ENCODE data around the gene CST7.

Gene CST7

DNA sequence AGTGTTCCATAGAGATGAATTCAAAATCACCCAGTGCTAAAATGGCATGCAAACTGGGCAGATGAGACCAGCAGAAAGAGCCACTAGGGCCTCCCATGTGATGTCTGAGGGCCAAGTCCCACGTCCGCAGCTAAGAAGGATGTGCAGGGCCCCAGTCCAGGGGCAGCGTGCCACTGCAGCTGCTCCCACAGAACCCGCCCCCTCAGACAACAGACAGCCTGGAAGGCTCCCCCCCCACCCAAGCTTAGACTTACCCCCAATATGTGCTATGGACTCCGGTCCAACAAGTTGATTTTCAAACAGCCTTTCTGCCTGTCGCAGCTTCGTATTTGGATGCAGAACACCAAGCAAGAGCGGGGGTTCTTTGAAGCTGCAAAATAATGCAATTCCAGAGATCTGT lies 29.4 kb downstream of the CST7 start:
- Histone ChIP-seq H3K4me2 (ENCODE audit: low read depth, low read length) (no peak overlapping the region), H3K36me3 (replicated peaks; ENCODE audit: insufficient read depth, low read length) (peaks cover 15% of the 10 kb centered on the region; the same call in 1 of the 2 replicates), H3K27ac (ENCODE audit: low read length) (no peak overlapping the region), H3K4me1 (ENCODE audit: low read length) (no peaks in the 10 kb centered on the region), H3K4me3 (ENCODE audit: low read length) (no peak overlapping the region), H3K27me3 (replicated peaks; ENCODE audit: insufficient read depth, low read length) (no peaks in the 10 kb centered on the region), H3K79me2 (ENCODE audit: low read length) (peaks cover 65% of the 10 kb centered on the region), H2AFZ (ENCODE audit: low read length) (no peak overlapping the region), H3K9me2 (replicated peaks; ENCODE audit: insufficient read depth, low read length) (no peaks in the 10 kb centered on the region), H3K9ac (ENCODE audit: low read length) (no peak overlapping the region), H3K9me3 (replicated peaks; ENCODE audit: insufficient read depth, low read length) (no peaks in the 10 kb centered on the region), H4K20me1 (ENCODE audit: insufficient read depth, low read length) (no peaks in the 10 kb centered on the region), H3F3A (ENCODE audit: insufficient read depth, low read length) (no peaks in the 10 kb centered on the region)
- TF ChIP-seq, protein P1, sequence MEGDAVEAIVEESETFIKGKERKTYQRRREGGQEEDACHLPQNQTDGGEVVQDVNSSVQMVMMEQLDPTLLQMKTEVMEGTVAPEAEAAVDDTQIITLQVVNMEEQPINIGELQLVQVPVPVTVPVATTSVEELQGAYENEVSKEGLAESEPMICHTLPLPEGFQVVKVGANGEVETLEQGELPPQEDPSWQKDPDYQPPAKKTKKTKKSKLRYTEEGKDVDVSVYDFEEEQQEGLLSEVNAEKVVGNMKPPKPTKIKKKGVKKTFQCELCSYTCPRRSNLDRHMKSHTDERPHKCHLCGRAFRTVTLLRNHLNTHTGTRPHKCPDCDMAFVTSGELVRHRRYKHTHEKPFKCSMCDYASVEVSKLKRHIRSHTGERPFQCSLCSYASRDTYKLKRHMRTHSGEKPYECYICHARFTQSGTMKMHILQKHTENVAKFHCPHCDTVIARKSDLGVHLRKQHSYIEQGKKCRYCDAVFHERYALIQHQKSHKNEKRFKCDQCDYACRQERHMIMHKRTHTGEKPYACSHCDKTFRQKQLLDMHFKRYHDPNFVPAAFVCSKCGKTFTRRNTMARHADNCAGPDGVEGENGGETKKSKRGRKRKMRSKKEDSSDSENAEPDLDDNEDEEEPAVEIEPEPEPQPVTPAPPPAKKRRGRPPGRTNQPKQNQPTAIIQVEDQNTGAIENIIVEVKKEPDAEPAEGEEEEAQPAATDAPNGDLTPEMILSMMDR (IDR thresholded peaks at IDR 0.05; ENCODE audit: low read length): no peak
- TF ChIP-seq EZH2phosphoT487 (IDR thresholded peaks at IDR 0.05; ENCODE audit: low read length) (no peak), EZH2 (optimal IDR thresholded peaks at IDR 0.05; ENCODE audit: low read depth, low read length) (no peak)
- no peak for DNase-seq

DNA sequence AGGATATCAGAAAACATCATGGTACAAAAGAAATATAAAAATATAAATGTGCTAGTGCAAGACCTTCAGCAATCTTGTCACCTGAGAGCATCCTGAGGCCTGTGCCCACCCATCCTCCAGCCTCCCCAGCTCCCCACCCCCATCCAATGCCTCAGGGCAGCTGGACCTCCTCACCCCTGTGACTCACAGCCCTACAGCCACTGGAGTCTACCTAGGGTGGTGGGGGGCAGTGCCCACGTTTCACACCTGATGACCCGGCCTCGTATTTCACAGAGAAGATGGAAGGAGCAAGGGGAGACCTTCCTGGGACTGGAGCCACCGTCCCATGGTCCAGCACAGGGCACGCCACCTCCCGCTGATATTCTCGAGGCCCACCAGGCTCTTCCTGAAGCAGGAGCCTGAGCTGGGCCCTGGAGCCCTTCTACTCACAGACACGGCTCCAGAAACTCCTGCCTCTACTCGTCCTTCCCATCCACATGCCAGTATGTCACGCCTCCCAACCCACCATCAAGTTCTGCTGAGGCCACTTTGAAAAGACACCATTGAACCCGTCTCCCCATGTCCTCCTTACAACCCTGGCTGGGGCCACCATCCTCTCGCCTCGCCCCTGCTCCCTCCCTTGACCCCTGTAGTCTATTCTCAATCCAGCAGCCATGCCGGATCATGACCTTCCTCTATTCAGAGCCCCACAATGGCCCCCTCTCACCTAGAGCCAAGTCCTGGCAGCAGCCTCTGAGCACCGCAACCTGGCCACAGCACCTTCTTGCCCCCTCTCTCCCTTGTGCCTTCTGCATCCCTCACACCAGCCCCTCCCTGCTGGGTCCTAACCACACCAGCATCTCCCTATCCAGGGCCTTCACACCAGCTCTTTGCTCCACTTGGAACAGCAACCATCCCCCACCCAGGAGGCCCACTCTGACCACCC lies 30.2 kb downstream of the CST7 start:
- TF ChIP-seq EZH2phosphoT487 (IDR thresholded peaks at IDR 0.05; ENCODE audit: low read length): no peak

DNA sequence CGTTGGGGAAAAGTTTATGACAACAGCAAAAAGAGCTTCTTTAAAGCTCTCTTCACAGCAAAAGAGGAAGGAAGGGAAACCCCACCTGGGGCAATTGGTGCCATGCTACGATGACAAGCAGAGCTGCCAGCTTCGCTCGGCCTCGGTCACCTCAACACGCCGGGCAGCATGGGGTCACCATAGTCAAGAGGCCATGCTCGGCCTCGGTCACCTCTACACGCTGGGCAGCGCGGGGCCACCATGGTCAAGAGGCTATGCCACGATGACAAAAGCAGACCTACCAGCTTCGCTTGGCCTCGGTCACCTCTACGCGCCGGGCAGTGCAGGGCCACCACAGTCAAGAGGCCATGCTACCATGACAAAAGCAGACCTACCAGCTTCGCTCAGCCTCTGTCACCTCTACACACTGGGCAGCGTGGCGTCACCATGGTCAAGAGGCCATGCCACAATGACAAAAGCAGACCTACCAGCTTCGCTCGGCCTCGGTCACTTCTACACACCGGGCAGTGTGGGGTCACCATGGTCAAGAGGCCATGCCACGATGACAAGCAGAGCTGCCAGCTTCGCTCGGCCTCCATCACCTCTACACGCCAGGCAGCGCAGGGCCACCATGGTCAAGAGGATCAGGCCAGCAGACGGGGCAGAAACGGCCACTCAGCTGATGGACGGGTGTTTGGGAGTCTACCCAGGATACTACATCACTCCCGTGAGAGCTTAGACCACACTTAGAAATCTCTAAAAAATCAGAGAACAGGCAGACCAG lies 31.4 kb downstream of the CST7 start:
- H3K36me3 ChIP-seq (replicated peaks; ENCODE audit: insufficient read depth, low read length): peaks cover 15% of the 10 kb centered on the region; the same call in 1 of the 2 replicates
- H2AFZ ChIP-seq (ENCODE audit: low read length): no peak overlapping the region
- H3K9me3 ChIP-seq (replicated peaks; ENCODE audit: insufficient read depth, low read length): no peaks in the 10 kb centered on the region
- no peaks in the 10 kb centered on the region for H4K20me1 ChIP-seq (ENCODE audit: insufficient read depth, low read length)
- H3F3A ChIP-seq (ENCODE audit: insufficient read depth, low read length): no peaks in the 10 kb centered on the region
- no peak for DNase-seq
- no peaks in the 10 kb centered on the region for H3K9me2 ChIP-seq (replicated peaks; ENCODE audit: insufficient read depth, low read length)
- no peaks in the 10 kb centered on the region for H3K4me1 ChIP-seq (ENCODE audit: low read length)
- TF ChIP-seq EZH2 (optimal IDR thresholded peaks at IDR 0.05; ENCODE audit: low read depth, low read length) (no peak), EZH2phosphoT487 (IDR thresholded peaks at IDR 0.05; ENCODE audit: low read length) (no peak)
- TF ChIP-seq, protein P1 (IDR thresholded peaks at IDR 0.05; ENCODE audit: low read length): no peak
- no peak overlapping the region for H3K4me2 ChIP-seq (ENCODE audit: low read depth, low read length)
- H3K27ac ChIP-seq (ENCODE audit: low read length): no peak overlapping the region
- no peak overlapping the region for H3K4me3 ChIP-seq (ENCODE audit: low read length)
- no peak overlapping the region for H3K9ac ChIP-seq (ENCODE audit: low read length)
- H3K79me2 ChIP-seq (ENCODE audit: low read length): peaks cover 77% of the 10 kb centered on the region
- no peaks in the 10 kb centered on the region for H3K27me3 ChIP-seq (replicated peaks; ENCODE audit: insufficient read depth, low read length)

More for the DNA sequence above, 30.2 kb downstream of the CST7 start:
- Histone ChIP-seq H3K27me3 (replicated peaks; ENCODE audit: insufficient read depth, low read length) (no peaks in the 10 kb centered on the region), H3K4me3 (ENCODE audit: low read length) (no peak overlapping the region), H3K4me1 (ENCODE audit: low read length) (no peaks in the 10 kb centered on the region), H3K36me3 (replicated peaks; ENCODE audit: insufficient read depth, low read length) (peaks cover 15% of the 10 kb centered on the region; the same call in 1 of the 2 replicates), H3K4me2 (ENCODE audit: low read depth, low read length) (no peak overlapping the region), H4K20me1 (ENCODE audit: insufficient read depth, low read length) (no peaks in the 10 kb centered on the region), H3K79me2 (ENCODE audit: low read length) (peaks cover 73% of the 10 kb centered on the region), H3F3A (ENCODE audit: insufficient read depth, low read length) (no peaks in the 10 kb centered on the region), H3K27ac (ENCODE audit: low read length) (no peak overlapping the region), H2AFZ (ENCODE audit: low read length) (no peak overlapping the region), H3K9me2 (replicated peaks; ENCODE audit: insufficient read depth, low read length) (no peaks in the 10 kb centered on the region), H3K9ac (ENCODE audit: low read length) (no peak overlapping the region), H3K9me3 (replicated peaks; ENCODE audit: insufficient read depth, low read length) (no peaks in the 10 kb centered on the region)
- DNase-seq: no peak
